Embryonic facial prominence (tissue), 1 donor: ENCODE measurements around the gene ZNF536.

ENCODE experiments used
- DNase-seq: peaks from one replicate; pipeline ENCODE4 v3.0.0-alpha.2; 2016; ENCODE audit errors: extremely low spot score

ZNF536 gene

GRCh38 chr19:30363073-30363472, 9.1 kb upstream of the ZNF536 start:
- DNase-seq: no peak

DNA sequence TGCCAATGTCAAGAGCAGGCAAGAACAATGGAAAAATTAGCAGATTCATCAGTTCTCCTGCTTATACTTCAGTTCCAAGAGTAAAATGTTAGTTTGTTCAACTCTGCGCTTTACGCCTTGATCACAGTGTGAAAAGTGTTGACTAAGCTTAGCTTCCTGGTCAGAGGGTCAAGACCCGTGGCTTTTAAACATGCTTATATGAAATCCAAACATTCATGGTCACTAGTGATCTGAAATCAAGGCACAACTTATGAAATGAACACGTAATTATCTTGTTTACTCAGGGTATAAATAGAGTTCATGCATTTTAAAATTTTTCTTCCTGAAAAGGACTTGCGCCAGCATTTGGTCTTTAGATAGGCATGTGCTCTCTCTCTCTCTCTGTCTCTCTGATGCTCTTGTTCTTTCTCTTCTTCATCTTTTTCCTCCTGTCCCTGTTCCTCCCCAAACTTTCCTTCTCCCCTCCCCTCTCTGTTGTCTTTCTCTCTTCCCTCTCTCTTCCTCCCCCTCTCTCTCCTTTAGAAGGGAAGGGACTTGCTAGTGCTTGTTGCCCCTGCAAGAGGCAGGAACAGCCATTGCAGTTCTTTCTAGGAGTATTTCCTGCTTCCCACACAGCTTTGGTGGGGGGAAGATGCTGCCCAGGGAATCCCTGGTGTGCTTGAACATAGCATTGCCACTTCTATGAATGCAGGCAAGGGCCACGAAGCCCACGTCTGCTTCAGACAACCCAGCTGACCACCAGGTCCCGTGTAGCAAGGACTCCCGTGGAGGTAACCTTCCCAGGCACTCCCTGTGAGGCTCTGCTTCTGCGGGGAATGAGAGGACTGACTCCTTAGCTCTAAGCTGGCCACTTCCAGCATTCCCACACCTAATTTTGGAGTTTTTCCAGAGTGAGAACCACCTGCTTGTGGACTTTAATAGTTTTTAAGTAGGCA, 7.1 kb upstream of the ZNF536 start:
- no peak for DNase-seq

- DNase-seq: no peak
Measured at GRCh38 chr19:30366282-30366681, 5.9 kb upstream of the ZNF536 start.

DNA sequence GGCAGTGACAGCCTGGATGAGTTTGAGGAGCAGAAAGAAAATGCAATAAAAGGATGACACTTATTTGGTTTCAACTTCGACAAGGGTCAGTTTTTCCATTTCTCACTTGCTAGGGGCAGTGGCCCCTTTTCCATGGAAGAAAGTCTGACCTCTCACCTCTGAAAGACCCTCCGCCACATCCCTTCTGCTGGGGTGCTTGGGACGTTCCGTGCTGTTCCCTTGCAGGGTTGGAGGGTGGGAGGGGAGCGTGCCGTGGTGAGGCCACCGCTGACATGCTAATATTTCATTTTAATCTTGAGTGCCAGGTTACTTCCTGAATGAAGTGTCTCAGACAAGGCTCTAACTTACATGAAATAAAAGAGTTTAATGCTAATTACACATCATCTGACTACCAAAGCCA, 5.2 kb upstream of the ZNF536 start:
- no peak for DNase-seq

GRCh38 chr19:30367421-30367820, 4.8 kb upstream of the ZNF536 start:
- no peak for DNase-seq

GRCh38 chr19:30369833-30370232, 2.4 kb upstream of the ZNF536 start:
- DNase-seq: no peak

DNA sequence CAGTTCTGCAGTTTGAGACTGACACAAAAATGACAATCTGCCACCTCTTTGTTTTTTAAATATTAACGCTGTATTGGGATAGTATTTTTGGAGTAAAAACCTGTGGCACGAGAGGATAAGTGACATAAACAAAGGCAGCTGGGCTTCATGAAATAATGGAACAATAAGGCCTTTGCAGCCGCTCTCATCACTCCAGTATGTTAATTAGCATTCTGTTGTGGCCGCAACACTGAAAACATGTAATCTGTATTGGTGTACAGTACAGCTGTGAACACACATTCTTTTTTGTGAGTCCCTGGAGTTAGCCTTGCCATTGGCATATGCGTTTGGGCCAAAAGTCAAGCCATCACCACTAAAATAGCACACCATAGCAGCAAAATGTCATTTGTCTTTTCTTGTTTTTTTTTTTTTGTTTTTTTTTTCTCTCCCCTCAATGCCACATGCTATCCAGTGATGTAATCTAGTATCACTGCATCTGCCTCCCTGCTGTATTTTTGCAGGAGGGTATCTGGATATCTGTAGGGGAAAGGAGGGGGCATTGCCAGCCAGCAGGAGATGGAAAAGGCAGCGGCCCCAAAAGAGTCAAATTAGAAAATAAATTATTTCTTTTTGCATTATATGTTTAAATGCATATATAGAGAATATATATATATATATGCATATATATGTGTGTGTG, 885 bp upstream of the ZNF536 start:
- no peak for DNase-seq

DNA sequence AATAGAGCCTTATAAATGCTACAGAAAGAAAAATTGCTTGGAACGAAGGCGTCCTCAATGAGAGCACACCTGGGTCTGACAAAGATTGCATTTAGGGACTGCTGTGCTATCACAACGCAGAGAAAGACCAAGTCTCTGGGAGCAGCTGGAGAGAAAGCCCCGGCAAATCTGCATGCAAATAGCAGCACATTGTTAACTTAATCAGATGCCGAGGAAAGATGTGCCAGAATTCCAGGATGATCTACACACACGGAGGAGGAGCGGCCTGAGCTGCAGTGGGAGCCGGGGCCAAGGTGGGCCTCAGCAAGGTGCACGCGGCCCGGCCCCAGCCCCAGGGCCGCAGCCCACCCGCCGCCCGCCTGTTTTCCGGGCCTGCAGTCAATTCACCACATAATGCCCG, 1.4 kb downstream of the ZNF536 start:
- DNase-seq: no peak

- no peak for DNase-seq
Measured at GRCh38 chr19:30374539-30374864, 2.3 kb downstream of the ZNF536 start.

- no peak for DNase-seq
Measured at GRCh38 chr19:30374865-30375552, 2.8 kb downstream of the ZNF536 start.

- DNase-seq: no peak
Measured at GRCh38 chr19:30375553-30376031, 3.4 kb downstream of the ZNF536 start.

- DNase-seq: no peak
Measured at GRCh38 chr19:30376272-30376671, 4.1 kb downstream of the ZNF536 start.

DNA sequence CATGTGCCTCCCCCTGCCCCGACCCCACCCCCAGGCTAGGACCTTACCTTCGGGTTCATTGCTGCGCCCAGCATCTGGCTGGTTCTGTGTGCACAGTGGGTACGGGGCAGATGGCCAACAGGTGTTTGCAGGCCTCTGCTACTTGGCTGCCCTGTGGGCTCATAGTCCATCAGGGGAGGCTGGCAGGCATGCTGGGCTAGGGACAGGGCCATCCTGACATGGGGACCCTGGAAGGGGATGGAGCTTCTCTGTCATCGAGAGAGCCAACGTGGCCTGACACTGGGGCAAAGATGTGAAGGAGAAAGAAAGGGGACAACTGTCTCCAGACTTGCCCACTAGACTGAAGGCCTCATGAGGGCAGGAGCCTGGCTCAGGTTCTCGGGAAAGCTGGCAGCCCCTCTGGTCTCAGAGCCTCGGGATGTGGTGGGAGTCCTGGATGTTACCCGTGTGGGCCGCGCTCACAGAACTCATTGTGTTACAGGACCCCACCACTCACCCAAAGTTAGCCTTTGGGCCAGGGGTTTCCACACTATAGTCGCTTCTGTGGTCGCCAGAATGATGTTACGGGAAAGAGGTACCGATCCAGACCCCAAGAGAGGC, 4.7 kb downstream of the ZNF536 start:
- DNase-seq: no peak

DNA sequence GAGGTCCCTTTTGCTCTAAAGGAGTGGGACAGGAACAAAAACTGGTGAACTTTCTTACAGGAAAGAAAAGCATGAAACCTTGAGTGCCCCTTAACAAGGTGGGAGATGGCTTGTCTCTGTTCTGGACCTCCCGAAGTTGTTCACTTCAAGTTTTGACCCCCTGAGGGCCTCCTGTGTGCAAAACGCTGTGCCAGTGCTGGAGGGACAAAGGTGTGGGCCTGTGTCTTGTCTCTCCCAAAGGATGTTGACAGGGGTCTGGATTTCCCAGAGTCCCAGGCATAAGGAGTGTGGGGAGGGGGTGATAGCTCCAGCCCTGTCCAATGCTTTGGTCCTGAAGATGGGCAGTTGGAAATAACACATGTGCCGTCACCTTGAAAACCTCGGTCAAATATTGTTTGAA, 6.5 kb downstream of the ZNF536 start:
- no peak for DNase-seq

DNA sequence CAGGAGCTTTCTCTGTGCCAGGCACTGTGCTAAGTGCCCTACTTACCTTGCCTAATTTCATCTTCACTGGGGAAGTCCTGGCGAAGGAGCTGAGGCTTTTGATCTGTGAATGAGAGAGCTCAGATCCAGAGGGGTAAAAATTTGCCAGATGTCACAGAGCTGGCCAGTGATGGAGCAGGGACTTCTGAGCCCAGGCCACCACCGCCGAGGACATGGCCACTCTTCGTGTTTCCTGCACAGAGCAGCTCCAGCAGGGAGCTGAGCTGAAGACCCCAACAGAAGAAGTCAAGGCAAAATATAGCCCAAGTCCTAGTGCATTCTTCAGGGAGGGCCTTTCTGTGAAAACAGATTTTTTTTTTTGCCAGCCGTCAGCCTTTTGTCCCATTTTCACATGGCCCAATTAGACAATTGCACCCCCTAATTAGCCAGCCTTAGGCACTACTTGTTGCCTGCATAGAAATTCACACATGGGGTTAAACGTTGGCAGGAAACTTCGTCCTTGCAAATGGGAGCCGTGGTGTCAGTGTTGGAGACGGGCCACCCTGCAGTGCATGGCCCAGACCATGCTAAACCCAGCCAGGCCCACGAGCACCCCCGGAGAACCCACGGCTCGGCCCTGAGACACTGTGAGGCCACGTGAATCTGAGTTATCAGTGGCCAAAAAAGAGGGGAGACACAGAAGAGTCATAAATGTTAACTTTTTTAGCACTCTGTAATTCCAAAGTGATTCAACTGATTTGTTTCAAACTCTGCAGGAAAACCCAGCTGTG, 7.8 kb downstream of the ZNF536 start:
- no peak for DNase-seq

- DNase-seq: no peak
Measured at GRCh38 chr19:30381366-30381765, 9.2 kb downstream of the ZNF536 start.

DNA sequence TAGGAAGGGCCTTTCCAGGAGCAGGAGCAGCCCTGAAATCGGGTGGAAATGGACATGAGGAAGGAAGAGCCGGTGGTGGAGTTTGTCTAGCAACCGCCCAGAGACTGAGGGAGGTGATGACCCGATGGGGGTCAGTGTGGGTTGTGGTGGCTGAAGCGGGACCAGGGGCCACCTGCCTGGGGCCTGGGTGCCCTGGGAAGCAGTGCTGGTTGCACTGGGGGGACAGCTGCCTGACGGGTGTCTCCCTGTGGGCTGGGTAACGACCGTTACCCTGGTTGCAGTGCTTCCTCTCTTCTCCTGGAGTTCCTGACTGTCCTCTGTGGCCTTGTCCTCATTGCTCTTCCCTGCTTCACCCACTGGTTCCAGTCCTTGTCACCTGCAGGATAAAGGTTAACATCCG, 13.0 kb downstream of the ZNF536 start:
- no peak for DNase-seq

- no peak for DNase-seq
Measured at GRCh38 chr19:30385666-30386065, 13.5 kb downstream of the ZNF536 start.

DNA sequence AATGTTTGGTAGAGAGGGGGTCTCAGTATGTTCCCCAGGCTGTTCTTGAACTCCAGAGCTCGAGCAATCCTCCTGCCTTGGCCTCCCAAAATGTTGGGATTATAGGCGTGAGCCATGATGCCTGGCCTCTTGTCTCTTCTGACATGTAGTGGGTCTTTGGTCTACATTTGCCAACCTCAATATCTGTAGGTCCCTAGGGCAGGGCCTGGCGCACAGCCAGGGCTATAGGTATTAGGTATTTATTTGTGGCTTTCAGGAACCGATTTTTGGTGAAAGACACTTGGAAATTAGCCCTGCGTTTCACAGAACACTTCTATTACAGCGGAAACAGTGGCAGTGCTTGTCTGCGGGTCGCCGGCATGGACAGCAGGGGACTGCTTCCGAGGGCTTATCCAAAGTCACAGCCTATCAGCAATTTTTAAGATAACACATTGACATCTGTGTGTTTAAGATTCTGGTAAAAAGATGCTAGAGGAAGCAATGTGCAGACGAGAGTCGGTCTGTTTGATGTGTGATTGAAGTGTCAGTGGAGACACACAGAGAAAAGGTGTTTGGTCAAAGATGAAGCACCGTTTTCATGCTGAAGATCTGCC, 14.5 kb downstream of the ZNF536 start:
- no peak for DNase-seq

DNA sequence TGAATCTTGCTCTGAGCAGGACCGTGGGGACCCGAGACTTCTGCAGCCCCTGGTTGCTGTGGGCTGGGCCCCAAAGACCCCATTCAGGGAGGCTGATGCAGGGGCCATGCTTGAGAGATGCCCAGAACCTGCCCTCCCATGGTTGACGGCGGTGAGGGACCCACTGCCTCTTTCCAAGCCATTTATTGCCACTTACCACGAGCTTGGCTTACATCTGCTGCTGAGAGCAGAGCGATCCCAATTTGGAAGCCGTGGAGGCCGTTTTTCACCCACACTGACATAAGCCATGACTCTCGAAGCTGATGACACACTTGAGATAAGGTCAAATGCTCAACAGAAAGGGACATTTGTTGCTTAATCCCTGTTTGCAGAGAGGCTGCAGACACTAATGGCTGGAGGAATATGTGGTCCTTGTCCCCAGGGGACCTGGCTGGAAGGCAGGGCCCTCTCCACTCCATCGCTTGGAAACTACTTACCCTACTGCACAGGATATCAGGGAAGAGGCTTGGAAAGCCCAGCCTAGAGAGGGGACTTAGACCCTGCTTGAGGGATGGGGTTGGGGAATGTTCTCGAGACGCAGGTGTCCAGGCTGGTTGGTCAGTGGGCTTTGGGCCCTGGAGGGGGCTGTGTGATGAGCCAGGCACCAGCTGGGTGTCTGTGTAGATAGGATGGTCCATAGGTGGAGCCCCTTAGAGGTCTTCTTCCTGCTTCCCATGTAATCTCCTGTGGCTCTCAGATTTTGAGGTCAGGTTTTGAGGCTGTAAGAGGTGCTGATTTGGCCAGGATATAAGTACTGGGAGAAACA, 15.3 kb downstream of the ZNF536 start:
- DNase-seq: no peak
